NCI-H446 (cell line): Measurements from ENCODE around the gene PLA2G2A.

Source experiments
- DNase-seq, 2 experiments: peaks; one replicate each; lab custom pipeline; 2025; lab: John Stamatoyannopoulos, UW

Gene PLA2G2A

DNA sequence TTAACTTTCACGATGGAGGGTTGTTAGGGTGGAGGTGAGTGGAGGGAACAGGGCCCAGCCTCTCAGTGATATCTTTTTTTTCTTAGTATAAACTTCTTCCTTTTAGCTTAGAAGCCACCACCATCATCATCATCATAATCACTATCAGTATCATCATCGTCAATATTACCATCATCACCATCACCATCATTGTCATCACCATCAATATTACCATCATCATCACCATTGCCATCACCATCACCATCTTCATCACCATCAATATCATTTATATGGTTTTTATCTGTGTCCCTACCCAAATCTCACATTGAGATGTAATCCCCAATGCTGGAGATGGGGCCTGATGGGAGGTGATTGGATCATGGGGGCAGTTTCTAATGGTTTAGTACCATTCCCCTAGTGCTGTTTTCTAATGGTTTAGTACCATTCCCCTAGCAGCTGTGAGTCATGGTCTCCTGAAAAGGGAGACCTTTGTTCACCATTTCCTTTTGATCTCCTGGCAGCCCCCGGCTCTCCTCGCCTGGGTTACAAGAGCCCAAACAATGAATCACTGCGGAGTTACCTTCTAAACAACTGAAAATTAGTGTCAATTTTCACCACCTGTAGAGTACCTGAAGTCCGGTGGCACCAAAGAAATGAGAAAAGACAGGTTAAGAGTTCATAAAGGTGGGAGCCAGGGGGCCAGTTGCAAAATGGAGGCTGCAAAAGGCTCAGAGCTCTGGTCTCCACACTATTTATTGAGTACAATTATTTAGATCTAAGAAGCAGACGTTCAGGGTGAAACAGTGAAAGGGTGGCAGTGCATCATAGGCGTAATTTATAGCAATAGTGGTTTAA is 52.9 kb downstream of the PLA2G2A start:
- DNase-seq, result no peak
